HS-5 (cell line): Measurements from ENCODE around the gene HSPA1A.

Experiments used
- DNase-seq: peaks from one replicate; pipeline ENCODE4 v3.0.0-alpha.2; 2012; ENCODE audit warnings: low read depth

The HSPA1A gene

GRCh38 chr6:31815025-31815838, at the start of gene HSPA1A, which contains the start of gene HSPA1L:
HSPA1A (plus strand) TSS chr6:31815543; CDS start chr6:31815757, 214 bp downstream.
HSPA1L (minus strand) TSS chr6:31815283; CDS start chr6:31811972, 3,311 bp downstream.
- DNase-seq: peak; percentile 82

GRCh38 chr6:31765559-31765909, 49.8 kb upstream of the HSPA1A start:
- no peak for DNase-seq

GRCh38 chr6:31765910-31766794, 49.2 kb upstream of the HSPA1A start:
- no peak for DNase-seq

GRCh38 chr6:31767096-31767645, 48.2 kb upstream of the HSPA1A start:
- DNase-seq: no peak

DNA sequence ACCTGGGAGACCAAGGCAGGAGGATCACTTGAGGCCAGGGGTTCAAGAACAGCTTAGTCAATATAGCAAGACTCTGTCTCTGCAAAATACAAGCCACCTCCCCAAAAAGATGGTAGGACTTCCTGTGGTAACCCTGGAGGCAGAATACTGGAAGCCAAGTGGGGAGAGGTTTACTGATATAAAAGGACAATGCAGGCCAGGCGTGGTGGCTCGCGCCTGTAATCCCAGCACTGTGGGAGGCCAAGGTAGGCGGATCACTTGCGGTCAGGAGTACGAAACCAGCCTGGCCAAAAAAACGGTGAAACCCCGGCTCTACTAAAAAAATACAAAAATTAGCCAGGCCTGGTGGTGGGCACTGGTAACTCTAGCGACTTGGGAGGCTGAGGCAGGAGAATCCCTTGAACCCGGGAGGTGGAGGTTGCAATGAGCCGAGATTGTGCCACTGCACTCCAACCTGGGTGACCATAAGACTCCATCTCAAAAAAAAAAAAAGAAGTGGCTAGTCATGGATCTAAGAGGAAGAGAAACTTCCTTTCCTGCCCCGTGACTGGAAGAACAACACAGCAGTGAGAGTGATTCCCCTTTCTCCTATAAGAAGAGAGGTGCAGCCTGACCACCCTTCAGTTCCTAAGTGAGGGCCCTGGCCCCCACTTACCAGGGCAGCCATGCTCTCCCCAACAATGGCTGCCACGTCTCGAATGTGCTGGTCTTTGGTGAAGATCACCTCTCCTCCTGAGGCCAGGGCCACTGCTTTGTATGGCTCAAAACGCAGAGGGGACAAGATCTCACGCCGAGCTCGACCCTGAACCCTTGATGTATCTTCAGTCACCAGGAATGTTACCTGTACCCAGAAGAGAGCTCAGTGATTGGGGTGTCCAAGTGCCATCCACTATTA, 46.7 kb upstream of the HSPA1A start:
- DNase-seq: no peak

DNA sequence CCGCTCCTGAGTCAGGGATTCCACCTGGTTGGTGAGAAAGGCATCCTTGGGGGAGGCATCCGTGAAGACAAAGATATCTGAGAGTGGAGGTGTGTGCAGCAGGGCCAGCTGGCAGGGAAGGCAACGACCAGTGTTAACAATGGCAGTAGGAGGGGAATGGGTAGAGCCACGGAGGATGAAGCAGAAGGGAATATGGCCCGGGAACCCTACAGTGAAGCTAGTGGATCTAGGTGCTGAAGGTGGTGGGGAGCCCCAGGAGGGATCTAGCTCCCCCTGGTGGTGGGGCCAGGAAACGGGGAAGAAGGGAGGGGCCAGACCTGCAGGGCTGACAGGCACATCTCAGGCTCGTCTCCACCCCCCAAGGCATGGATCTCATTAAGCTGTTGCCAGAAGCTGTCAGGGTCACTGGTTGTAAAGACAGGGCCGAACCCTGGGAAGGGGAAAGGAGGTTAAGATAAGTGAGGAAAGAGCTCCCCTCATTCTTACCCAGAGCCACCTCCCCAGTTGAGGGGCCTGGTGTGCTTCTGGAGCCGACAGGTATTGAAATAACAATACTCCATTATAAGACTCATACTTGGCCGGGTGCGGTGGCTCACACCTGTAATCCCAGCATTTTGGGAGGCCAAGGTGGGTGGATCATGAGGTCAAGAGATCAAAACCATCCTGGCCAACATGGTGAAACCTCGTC, 45.5 kb upstream of the HSPA1A start:
- DNase-seq: no peak

GRCh38 chr6:31770860-31771259, 44.5 kb upstream of the HSPA1A start:
- DNase-seq: no peak

DNA sequence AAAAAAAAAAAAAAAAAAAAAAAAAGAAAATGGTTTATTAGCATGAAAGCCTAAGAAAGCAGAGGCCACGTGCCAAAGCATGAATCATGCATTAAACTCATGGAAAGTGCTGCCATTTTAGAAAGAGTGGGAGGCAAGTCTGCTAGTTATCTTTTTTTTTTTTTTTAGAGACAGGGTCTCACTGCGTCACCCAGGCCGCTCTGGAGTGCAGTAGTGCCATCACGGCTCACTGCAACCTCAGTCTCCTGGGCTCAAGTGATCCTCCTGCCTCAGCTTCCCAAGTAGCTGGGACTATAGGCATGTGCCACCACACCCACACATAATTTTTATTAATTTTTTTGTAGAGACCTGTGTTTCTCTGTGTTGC, 43.4 kb upstream of the HSPA1A start:
- DNase-seq: no peak

- DNase-seq: no peak
Measured at GRCh38 chr6:31775184-31775583, 40.2 kb upstream of the HSPA1A start.

- no peak for DNase-seq
Measured at GRCh38 chr6:31775633-31776484, 39.5 kb upstream of the HSPA1A start.

- DNase-seq: no peak
Measured at GRCh38 chr6:31776485-31776988, 38.8 kb upstream of the HSPA1A start.

GRCh38 chr6:31776989-31777666, 38.2 kb upstream of the HSPA1A start, which contains the start of gene VWA7:
VWA7 (minus strand) TSS chr6:31777328; CDS start chr6:31776779, 549 bp downstream.
- no peak for DNase-seq

DNA sequence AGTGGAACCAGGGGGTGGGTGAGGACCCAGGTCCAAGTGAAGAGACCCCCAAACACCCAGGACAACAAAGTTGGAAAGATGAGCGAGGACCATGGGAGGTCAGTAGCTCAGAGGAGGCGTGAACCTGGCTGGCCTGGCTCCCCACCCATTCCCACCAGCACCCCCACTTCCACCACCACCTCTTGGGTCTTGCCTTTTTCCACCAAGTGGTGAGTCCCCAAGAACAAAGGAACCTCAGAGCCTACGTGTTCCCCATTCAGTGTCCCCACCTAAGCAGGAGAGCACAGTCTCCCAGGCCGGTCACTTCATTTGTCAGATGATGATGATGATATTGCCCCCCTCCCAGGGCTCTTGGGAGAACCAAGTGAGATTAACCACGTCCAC, 37.7 kb upstream of the HSPA1A start:
- no peak for DNase-seq

DNA sequence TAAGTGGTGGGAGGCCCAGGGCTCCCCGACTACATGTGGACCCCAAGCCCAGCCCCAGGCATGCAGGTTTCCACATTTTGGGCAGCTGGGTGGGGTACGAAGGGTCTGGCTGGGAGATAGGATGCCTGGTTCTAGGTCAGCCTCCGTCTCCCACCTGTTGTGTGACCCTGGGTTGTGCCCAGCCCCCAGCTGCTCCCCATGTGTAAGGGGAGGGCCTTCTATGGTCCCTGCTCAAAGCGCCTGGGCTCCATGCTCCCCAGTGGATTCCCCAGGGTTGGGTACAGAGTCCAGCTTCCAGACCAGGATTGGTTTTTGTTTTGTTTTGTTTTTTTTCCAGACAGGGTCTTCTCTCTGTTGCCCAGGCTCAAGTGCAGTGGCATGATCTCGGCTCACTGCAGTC, 37.1 kb upstream of the HSPA1A start:
- DNase-seq: no peak

DNA sequence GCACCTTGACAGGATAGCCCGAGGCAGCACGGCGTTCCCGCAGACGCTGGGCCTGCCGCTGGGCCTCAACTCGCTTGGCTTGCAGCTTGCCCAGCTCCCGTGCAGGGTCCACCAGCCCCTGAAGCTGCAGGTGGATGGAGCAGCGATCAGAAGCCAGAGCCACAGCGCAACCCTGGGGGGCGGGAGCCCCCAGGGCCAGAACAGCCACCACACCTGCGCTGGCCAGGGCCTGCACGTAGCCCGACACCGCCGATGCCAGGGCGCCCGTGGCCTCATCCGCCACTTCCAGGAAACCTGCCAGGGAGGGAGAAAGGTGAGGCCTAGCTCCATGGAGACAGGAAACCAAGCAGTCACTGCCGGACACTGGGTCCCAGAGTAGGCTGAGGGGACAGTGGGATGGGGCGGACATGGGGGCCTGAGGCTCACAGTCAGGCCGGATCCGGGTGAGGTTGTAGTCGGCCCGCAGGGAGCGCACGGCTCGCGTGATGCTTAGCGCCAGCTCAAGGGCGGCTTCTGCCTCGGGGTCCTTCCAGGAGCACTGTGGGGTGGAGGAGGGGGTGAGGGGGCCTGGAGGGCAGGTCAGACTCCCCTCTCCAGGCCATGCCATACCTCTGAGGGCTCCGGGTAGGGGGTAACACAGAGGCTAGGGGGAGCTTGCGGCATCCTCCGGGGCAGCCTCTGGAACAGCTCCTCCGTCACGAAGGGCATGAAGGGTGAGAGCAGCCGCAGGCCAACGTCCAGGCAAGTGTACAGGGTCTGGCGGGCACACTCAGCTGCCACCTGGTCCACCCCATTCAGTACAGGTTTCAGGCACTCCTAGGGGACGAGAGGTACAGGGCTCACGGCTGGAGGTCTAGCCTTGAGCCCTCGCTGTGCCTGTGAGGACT, 36.1 kb upstream of the HSPA1A start:
- DNase-seq: no peak

DNA sequence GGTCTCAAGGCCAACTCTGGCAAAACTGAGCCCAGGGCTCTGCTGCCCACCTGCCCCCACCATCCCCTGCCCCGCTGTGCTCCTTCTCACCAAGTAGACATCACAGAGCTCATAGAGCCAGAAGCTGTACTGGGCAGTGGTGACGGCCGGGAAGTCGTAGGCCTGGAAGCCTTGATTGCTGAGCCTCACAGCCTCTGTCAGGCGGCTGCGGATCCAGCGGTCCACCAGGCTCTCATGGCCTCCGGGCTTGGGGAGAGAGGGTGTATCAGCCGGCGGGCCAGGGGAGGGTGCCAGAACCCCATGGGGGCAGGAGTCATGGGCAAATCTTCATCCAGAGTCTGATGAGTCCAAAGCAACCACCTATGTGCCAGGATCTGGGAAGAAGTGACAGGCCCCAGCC, 35.4 kb upstream of the HSPA1A start:
- DNase-seq: no peak

DNA sequence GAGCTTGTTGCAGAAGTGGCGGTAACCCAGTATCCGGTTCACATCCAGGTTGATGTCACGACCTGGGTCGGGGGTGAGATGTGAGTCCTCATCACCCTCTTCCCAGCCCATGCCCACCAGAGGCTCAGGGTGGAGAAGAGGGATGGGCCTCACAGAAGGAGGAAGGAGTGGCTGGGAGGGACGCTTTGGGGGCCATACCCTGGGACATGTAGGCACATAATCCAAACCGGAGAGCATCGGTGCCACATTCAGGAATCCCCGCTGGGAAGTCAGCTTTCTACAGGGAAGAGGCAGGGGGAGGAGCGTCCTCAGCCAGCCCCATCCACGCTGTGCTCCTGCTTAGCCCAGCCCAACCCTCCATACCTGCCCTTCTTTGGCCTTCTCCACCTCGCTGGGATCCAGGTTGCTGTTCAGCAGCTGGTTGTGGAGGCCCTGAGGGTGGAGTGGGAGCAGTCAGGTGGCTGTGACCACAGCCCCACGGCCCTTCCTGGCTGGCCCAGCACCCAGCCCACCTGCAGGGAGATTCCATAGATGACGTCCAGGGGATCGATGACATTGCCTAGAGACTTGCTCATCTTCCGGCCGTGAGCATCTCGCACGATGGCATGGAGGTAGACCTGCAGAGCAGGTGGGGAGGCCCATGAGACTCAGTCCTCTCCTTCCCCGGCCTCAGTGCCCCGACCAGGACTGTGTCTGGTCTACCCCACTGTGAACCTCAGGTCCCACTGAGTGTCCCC, 34.7 kb upstream of the HSPA1A start:
- DNase-seq: no peak
